HG03378 (cell line): Measurements from ENCODE around the gene CALY.

Experiments used
- ATAC-seq: cut with Tn5 transposase; IDR thresholded peaks from one replicate; pipeline ENCODE4 v1.9.1; 2021; ENCODE audit warnings: mild to moderate bottlenecking, moderate library complexity; ENCODE audit not compliant: unreplicated experiment

The CALY gene

DNA sequence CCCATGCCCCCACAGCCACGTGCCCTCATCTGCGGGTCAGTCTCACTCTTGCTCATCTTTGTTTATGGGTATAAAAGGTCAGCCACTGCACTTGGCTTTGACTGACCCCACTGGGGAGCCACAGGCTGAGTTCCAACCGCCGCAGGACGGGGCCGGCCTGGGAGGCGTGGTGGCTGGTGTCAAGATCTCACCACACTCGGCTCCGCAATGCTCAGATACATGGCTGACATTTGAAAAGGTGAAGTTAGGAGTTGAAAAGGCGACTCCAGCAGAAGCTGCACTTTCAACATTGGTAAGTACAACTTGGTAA, 42.9 kb downstream of the CALY start:
- no peak for ATAC-seq

DNA sequence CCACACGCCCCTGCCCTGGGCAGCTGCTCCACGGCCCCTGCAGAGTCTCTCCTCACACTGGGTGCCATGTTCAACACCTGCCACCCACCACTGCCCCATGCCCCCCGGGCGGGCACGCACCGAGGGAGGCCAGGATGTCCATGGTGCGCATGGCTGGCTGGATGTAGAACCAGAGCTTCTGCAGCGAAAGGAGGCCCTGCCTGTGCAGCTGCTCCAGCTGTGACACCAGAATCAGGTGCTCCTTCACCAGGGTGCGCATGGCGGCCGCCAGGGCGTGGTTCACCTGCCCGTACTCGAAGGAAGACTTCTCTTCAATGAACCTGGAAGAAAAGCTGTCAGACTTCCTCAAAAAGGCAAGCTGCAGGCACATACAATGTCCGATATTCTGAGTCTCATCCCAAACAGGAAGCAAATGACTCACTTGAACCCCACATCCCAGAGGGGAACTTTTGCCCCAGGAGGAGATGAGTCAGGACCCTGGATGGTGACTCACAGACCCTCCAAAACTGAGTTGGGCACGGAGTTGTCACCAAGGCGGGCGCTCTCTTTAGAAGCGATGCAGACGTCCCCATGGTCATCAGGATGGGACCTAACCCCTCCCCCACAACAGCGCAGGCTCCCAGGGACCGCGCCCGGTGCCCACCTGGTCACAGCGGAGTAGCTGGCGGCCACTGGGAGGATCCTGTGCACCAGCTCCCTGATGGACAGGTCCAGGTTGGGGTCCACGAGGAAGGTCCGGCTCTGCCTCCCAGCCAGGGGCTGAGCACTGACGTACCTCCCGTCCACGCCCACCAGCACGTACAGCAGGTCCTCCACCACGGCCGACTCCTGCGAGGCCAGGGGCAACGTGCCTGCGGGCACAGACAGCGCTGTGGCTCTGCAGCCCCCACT, 43.5 kb downstream of the CALY start:
- ATAC-seq, result no peak

GRCh38 chr10:133289761-133290160, 46.9 kb downstream of the CALY start:
- no peak for ATAC-seq

DNA sequence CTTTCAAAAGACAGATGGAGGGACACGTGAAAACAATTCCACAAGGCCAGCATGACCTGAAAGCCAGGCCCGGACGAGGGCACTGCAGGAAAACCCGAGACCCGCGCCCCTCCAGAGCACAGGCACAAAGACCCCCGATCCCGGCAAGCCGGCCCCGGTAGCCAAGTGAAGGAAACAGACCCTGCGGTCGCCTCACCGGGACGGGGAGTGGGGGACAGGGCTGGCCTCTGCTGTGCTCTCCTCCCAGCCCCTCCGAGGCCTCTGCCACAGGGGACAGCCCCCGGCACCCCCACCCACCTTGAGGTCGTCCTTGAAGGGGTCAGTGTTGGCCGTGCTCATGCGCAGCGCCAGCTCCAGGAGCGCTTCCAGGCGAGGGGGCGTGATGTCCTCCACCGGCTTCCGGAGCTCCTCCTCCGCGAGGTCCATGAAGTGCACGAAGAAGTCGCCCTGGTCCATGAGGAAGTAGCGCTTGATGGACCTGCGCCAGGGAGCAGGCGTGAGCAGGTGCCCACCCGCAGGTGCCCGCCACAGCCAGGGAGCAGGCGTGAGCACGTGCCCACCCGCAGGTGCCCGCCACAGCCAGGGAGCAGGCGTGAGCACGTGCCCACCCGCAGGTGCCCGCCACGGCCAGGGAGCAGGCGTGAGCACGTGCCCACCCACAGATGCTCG, 48.7 kb downstream of the CALY start:
- no peak for ATAC-seq

- no peak for ATAC-seq
Observed at GRCh38 chr10:133286366-133286765, 50.3 kb downstream of the CALY start.

- no peak for ATAC-seq
Observed at GRCh38 chr10:133285217-133285616, 51.5 kb downstream of the CALY start.

GRCh38 chr10:133283931-133284330, 52.8 kb downstream of the CALY start:
- ATAC-seq, result no peak

DNA sequence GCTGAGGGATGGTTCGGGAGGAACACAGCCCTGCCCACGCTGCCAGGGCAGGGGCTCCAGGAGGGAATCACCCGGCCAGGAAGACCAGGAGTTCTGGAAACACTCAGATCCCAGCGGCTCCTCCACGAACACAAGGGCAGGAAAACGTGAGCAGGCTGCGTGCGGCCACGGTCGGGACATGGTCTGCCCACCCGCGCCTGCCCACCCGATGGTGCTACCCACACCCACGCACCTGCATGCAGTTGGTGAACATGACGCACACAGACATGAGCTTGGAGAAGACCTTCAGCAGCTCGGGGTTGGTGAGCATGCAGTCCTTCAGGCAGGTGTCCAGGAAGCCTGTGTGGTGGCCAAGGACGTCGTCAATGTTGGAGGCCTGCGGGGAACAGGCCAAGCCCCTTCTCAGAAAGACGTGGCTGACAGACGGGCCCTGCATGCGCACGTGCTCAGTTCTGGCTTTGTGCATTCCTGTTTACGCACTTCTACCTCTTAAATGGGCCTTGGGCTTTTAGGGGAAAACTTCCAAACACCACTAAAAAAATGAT, 53.8 kb downstream of the CALY start:
- ATAC-seq, result no peak

GRCh38 chr10:133281628-133282372, 54.9 kb downstream of the CALY start:
- no peak for ATAC-seq

DNA sequence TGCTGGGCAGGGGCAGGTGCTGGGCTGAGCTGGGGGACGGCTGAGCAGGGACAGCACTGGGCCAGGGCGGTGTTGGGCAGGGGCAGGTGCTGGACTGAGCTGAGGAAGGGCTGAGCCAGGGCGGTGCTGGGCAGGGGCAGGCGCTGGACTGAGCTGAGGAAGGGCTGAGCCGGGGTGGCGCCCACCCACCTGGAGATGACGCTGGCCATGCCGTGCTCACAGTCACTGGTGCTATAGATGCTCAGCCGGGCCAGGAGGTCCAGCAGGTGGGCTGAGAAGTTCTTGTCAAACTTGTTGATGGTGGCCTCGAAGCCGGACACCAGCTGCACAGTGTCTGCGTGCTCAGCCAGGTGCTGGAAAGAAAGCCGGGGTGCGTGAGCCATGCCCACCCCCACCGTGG, 55.6 kb downstream of the CALY start:
- ATAC-seq, result no peak

DNA sequence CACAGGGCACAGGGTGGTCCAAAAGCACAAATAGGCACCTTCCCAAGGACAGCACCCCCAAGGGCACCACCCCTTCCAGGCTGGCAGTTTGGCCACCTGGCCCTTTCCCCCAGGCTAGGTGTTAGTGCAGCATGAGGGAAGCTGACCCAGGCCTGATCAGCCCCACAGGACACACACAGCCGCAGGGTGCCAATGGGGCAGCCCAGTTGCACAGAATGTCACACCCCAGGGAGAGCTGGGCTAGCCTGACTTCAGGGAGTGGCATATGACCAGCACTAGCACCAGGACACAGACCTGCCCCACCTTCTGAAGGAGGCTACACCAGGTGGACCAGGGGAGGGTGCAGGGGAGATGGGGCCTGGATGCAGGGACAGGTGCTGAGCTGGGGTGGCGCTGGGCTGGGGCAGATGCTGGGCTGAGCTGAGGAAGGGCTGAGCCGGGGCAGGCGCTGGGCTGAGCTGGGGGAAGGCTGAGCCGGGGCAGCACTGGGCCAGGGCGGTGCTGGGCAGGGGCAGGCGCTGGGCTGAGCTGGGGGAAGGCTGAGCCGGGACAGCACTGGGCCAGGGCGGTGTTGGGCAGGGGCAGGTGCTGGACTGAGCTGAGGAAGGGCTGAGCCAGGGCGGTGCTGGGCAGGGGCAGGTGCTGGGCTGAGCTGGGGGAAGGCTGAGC, 56.2 kb downstream of the CALY start:
- no peak for ATAC-seq

- no peak for ATAC-seq
Observed at GRCh38 chr10:133279326-133280226, 57.1 kb downstream of the CALY start.

GRCh38 chr10:133278577-133279265, 58.0 kb downstream of the CALY start:
- peak; percentile 34 for ATAC-seq

DNA sequence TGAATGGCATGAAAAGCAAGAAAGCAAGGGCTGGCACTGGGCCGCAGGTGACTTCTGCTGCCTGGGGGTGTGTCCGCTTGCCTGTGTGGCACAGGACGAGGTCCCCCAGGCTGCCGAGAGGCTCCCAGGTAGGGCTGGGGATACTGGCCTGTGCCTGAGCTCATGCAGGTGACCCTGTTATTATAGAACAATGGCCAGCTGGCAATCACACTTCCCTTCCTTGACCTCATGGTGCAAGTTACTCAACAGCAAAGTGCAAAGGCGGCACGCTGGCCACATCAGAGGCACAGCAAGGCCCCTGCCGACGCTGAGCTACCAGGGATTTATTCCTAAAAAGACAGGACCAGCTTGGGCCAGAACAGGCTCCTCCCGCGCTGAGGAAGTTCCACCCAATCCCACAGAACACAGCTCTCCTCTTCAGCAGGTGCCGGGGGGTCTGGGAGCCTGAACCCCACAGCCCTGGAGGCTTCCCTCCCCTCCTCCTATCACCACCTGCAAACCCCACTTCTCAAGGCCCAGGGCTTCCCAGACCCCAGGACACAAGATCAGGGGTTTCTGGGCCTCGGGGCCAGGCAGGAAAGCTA, 58.6 kb downstream of the CALY start:
- ATAC-seq, result no peak

- ATAC-seq, result no peak
Observed at GRCh38 chr10:133277277-133277992, 59.3 kb downstream of the CALY start.

- ATAC-seq, result no peak
Observed at GRCh38 chr10:133276435-133277201, 60.1 kb downstream of the CALY start, which contains the start of gene ADAM8. TSS of gene ADAM8 (minus strand) at chr10:133276868. CDS start at chr10:133276817, 51 bp downstream.

DNA sequence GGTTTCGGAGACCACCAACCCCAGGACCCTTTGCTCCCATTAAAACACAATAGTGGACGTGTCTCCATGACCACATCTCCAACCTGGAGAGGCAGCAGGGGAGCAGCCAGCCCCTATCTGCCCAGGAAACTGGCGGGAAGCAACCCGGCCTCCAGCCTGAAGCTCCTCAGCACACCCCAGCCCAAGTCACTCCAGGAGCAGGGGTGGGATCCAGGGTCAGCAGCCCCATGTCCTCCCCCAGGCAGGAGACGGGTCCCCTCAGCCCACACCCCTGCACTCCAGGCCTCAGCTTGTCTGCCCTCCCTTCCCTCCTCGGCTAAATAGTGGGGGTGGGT, 60.6 kb downstream of the CALY start:
- ATAC-seq, result no peak

GRCh38 chr10:133275684-133276092, 61.0 kb downstream of the CALY start:
- ATAC-seq, result peak; percentile 38
